GM21515 (cell line): ENCODE data around the gene LRRC52.

Source experiments
- ATAC-seq: cut with Tn5 transposase; IDR thresholded peaks from one replicate; pipeline ENCODE4 v1.9.1; 2021; ENCODE audit not compliant: unreplicated experiment

Gene LRRC52

GRCh38 chr1:165543532-165544438 is at the start of gene LRRC52:
LRRC52 (plus strand) TSS chr1:165544000; CDS start chr1:165544297, 297 bp downstream.
- ATAC-seq: no peak

- no peak for ATAC-seq
Observed at GRCh38 chr1:165494949-165495857, 48.6 kb upstream of the LRRC52 start.

GRCh38 chr1:165495858-165496205 is 48.0 kb upstream of the LRRC52 start:
- no peak for ATAC-seq

GRCh38 chr1:165496501-165496900 is 47.3 kb upstream of the LRRC52 start:
- ATAC-seq: no peak

GRCh38 chr1:165497069-165498013 is 46.5 kb upstream of the LRRC52 start:
- no peak for ATAC-seq

- no peak for ATAC-seq
Observed at GRCh38 chr1:165501330-165501969, 42.4 kb upstream of the LRRC52 start.

- ATAC-seq: no peak
Observed at GRCh38 chr1:165501970-165502348, 41.8 kb upstream of the LRRC52 start.

GRCh38 chr1:165507570-165507969 is 36.2 kb upstream of the LRRC52 start:
- no peak for ATAC-seq

GRCh38 chr1:165508291-165508690 is 35.5 kb upstream of the LRRC52 start:
- no peak for ATAC-seq

GRCh38 chr1:165512816-165513215 is 31.0 kb upstream of the LRRC52 start:
- no peak for ATAC-seq

GRCh38 chr1:165516469-165516868 is 27.3 kb upstream of the LRRC52 start:
- ATAC-seq: no peak

- ATAC-seq: no peak
Observed at GRCh38 chr1:165520646-165521045, 23.2 kb upstream of the LRRC52 start.

- no peak for ATAC-seq
Observed at GRCh38 chr1:165524639-165525285, 19.0 kb upstream of the LRRC52 start.

GRCh38 chr1:165525708-165526107 is 18.1 kb upstream of the LRRC52 start:
- no peak for ATAC-seq

GRCh38 chr1:165527251-165528007 is 16.4 kb upstream of the LRRC52 start:
- no peak for ATAC-seq

GRCh38 chr1:165531021-165531420 is 12.8 kb upstream of the LRRC52 start:
- no peak for ATAC-seq

- ATAC-seq: no peak
Observed at GRCh38 chr1:165532053-165532452, 11.7 kb upstream of the LRRC52 start.

GRCh38 chr1:165533254-165533653 is 10.5 kb upstream of the LRRC52 start:
- ATAC-seq: no peak

- ATAC-seq: no peak
Observed at GRCh38 chr1:165536016-165536415, 7.8 kb upstream of the LRRC52 start.
